Thyroid gland (tissue), 4 donors: ENCODE measurements around the gene KASH5. TPM values are rescaled to one million over a fixed set of nuclear protein-coding genes. Genes with fewer than 3 reads are reported as not detected.

Source experiments
- DNase-seq, 2 donors: peaks; one replicate each; pipeline ENCODE4 v3.0.0-alpha.2; 2019
- H3K27ac ChIP-seq, 3 donors: fragments of 200-600 bp; sonication (generic); 1 replicate in 2 of 3; 2 replicates in 1 of 3; pipeline ENCODE4 v1.5.1; 2016 to 2019; ENCODE audit warnings: mild to moderate bottlenecking in 1 of 3, moderate library complexity in 1 of 3
- H3K27me3 ChIP-seq: fragments of 200-600 bp; sonication (generic); one replicate; pipeline ENCODE4 v1.5.1; 2019
- H3K36me3 ChIP-seq, 2 donors: fragments of 200-600 bp; sonication (generic); one replicate each; pipeline ENCODE4 v1.5.1; 2016 to 2019
- H3K4me1 ChIP-seq, 2 donors: fragments of 200-600 bp; sonication (generic); one replicate each; pipeline ENCODE4 v1.5.1; 2017 to 2019
- H3K4me3 ChIP-seq, 3 donors: fragments of 200-600 bp; sonication (generic); replicated peaks in 1 of 3; 1 replicate in 2 of 3; 2 replicates in 1 of 3; pipeline ENCODE4 v1.5.1; 2016; ENCODE audit warnings: mild to moderate bottlenecking in 1 of 3
- H3K9me3 ChIP-seq: fragments of 200-600 bp; sonication (generic); one replicate; pipeline ENCODE4 v1.5.1; 2017
- POLR2A ChIP-seq, 2 donors: fragments of 450-650 bp; IDR thresholded peaks; one replicate each; pipeline ENCODE4 v1.6.1; 2017; ENCODE audit warnings: antibody characterized with exemption in 2 of 2, mild to moderate bottlenecking in 2 of 2, moderate library complexity in 1 of 2
- WGBS, 2 donors: methylation state at CpG; one replicate each; pipeline ENCODE4 v1.1.5; 2017; 5-methylcytosine and 5-hydroxymethylcytosine counted together
- intact Hi-C: fragments of 100-400 bp; cut with DNase I; formaldehyde crosslinking; loops from one replicate; pipeline ENCODE4 v1.15.1; 2023
- total RNA-seq, 4 donors: library from RNA; depleted of rRNA; stranded (reverse); fragments of >200 nt; gene quantifications; one replicate each; pipeline ENCODE4 v1.2.3, GENCODE V29; 2016
- TF ChIP-seq, protein P1 (sequence below), 6 experiments: fragments of 200-600 bp in 3 of 6; fragments of 450-650 bp in 3 of 6; sonication (generic) in 3 of 6; IDR thresholded peaks; one replicate each; pipeline ENCODE4 v1.5.1; 2016 to 2019; ENCODE audit warnings: antibody characterized with exemption in 6 of 6, mild to moderate bottlenecking in 2 of 6, inconsistent platforms in 1 of 6, moderate library complexity in 1 of 6

The KASH5 gene
- total RNA-seq, 4 donors from 2014 or later: 1.3 TPM; not detected in 3

DNA sequence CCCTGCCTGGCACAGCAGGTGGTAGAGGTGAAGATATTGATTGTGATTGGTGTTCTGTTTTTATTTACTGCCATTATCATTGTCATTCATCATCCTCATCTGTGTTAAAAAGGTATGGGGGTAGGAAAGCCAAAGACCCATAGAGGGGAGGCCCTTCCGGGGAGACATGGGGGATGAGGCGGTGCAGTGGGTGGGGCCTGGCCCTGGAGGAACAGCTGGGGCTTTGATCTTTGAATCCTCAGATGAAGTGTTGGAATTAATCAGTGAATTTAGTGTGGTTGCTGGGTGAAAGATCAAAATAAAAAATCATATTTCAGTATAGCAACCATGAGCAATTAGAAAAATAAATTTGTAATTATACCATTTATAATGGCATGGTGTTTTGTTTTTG is 27.8 kb downstream of the KASH5 start:
- DNase-seq: no peak
- H3K9me3 ChIP-seq: no peaks in the 10 kb centered on the region
- H3K4me3 ChIP-seq: no peak overlapping the region
- intact Hi-C loops: no loop called here
- TF ChIP-seq, protein P1, sequence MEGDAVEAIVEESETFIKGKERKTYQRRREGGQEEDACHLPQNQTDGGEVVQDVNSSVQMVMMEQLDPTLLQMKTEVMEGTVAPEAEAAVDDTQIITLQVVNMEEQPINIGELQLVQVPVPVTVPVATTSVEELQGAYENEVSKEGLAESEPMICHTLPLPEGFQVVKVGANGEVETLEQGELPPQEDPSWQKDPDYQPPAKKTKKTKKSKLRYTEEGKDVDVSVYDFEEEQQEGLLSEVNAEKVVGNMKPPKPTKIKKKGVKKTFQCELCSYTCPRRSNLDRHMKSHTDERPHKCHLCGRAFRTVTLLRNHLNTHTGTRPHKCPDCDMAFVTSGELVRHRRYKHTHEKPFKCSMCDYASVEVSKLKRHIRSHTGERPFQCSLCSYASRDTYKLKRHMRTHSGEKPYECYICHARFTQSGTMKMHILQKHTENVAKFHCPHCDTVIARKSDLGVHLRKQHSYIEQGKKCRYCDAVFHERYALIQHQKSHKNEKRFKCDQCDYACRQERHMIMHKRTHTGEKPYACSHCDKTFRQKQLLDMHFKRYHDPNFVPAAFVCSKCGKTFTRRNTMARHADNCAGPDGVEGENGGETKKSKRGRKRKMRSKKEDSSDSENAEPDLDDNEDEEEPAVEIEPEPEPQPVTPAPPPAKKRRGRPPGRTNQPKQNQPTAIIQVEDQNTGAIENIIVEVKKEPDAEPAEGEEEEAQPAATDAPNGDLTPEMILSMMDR (IDR thresholded peaks at IDR 0.05): no peak
- no peak for TF ChIP-seq POLR2A (IDR thresholded peaks at IDR 0.05)
- peaks cover 0 to 6% of the 10 kb centered on the region in 2 donors for H3K4me1 ChIP-seq
- WGBS, 2 donors: 85 to 88% methylated on average over 2 of the region's 2 CpGs
- no peaks in the 10 kb centered on the region for H3K36me3 ChIP-seq
- H3K27ac ChIP-seq: no peak overlapping the region
- H3K27me3 ChIP-seq: no peaks in the 10 kb centered on the region

DNA sequence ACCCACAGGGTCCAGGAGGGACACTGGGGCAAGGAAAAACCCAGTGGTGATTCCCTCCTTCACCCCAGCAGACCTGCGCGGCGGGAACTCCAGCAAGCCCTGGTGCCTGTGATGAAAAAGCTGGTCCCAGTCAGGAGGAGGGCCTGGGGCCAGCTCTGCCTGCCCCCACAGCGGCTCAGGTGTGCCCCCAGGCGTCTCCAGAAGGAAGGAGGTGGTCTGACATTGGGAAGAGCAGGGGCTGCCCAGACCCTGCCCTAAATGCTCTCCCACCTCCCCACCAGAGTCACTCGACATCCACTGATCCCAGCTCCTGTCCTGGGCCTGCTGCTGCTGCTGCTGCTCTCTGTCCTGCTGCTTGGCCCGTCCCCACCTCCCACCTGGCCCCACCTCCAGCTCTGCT is 29.0 kb downstream of the KASH5 start:
- no peak for TF ChIP-seq POLR2A (IDR thresholded peaks at IDR 0.05)
- TF ChIP-seq, protein P1 (IDR thresholded peaks at IDR 0.05): no peak
- Histone ChIP-seq H3K4me3 (no peak overlapping the region), H3K36me3 (no peaks in the 10 kb centered on the region), H3K4me1 (peaks cover 0 to 12% of the 10 kb centered on the region in 2 donors), H3K9me3 (no peaks in the 10 kb centered on the region), H3K27ac (no peak overlapping the region), H3K27me3 (no peaks in the 10 kb centered on the region)
- no peak for DNase-seq
- WGBS, 2 donors: 37 to 50% methylated on average over 5 of the region's 7 CpGs
- intact Hi-C loops: no loop called here

DNA sequence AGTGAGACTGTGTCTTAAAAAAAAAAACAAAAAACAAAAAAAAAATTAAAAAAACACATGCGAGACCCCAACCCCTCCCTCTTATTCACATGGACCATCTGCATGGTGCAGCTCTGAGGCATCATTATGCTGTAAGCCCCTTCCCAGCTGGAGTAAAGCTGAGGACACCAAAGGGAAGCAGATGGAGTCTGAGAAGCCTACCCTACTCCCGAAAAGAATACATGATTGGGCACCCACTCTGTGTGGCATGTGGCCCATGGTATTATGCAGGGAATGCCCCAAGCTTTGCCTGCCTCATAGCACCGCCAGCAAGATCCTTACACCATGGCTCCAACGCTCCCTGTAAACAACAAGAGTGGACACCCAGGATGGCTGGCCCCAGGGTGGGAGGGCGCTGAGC is 30.5 kb downstream of the KASH5 start:
- DNase-seq: no peak
- Histone ChIP-seq H3K9me3 (no peaks in the 10 kb centered on the region), H3K4me1 (peaks cover 0 to 23% of the 10 kb centered on the region in 2 donors), H3K36me3 (no peaks in the 10 kb centered on the region), H3K27me3 (peaks cover 12% of the 10 kb centered on the region), H3K4me3 (no peak overlapping the region), H3K27ac (no peak overlapping the region)
- WGBS, 2 donors: 86 to 92% methylated on average over 5 of the region's 5 CpGs
- TF ChIP-seq POLR2A (IDR thresholded peaks at IDR 0.05): no peak
- TF ChIP-seq, protein P1 (IDR thresholded peaks at IDR 0.05): no peak
- intact Hi-C loops: no loop called here

DNA sequence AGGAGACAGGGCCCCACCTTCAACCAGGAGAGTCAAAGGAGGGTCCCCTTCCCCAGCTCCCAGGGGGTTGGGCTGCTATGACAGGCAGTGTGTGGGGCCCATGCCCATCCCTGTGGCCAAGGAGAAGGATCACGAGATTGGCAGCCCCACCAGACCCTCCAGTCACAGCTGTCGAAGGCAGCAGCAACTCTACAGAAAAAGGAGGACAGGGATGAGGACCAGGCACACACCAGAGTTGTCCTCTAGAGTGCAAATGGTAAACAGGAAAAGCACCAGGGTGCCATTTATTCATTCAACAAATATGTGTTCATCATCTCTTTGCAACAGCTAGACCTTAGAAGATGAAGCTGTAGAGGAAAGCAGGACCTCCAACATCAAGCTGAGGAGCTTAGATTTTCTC is 31.1 kb downstream of the KASH5 start:
- no peak overlapping the region for H3K27ac ChIP-seq
- H3K27me3 ChIP-seq: peaks cover 16% of the 10 kb centered on the region
- intact Hi-C loops: no loop called here
- H3K9me3 ChIP-seq: no peaks in the 10 kb centered on the region
- DNase-seq: no peak
- no peaks in the 10 kb centered on the region for H3K36me3 ChIP-seq
- TF ChIP-seq, protein P1 (IDR thresholded peaks at IDR 0.05): no peak
- no peak for TF ChIP-seq POLR2A (IDR thresholded peaks at IDR 0.05)
- WGBS, 2 donors: 82 to 83% methylated on average over 2 of the region's 2 CpGs
- H3K4me3 ChIP-seq: no peak overlapping the region
- H3K4me1 ChIP-seq: peaks cover 0 to 23% of the 10 kb centered on the region in 2 donors

DNA sequence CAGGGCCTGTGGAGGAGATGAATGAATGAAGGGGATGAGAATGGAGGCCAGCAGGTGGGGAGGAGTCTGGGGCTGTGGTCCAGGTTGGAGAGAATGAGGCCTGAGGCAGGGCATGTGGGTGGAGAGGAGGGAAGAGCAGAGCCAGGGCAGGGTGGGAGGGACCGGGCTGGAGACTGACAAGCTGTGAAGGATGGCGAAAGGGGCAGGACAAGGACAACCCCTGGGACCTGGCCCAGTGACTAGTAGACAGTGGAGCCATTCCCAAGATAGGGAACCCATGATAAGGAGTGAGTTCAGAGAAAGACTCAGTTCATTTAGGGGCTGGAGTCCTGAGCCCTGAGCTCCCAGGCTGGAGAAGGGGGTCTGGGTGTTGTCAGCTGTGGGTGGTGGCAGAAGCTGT is 32.2 kb downstream of the KASH5 start:
- DNase-seq: no peak
- intact Hi-C loops: no loop called here
- Histone ChIP-seq H3K4me3 (no peak overlapping the region), H3K4me1 (peaks cover 0 to 23% of the 10 kb centered on the region in 2 donors), H3K27ac (no peak overlapping the region), H3K9me3 (no peaks in the 10 kb centered on the region), H3K27me3 (peaks cover 21% of the 10 kb centered on the region), H3K36me3 (no peaks in the 10 kb centered on the region)
- 71 to 83% methylated on average over 2 of the region's 2 CpGs for WGBS, 2 donors
- TF ChIP-seq, protein P1 (IDR thresholded peaks at IDR 0.05): no peak
- TF ChIP-seq POLR2A (IDR thresholded peaks at IDR 0.05): no peak
